Hypothalamus (tissue), 51 donors: ENCODE results near the gene FAM53B.

Source experiments
- DNase-seq, 51 donors: peaks; one replicate each; lab custom pipeline; 2025; lab: John Stamatoyannopoulos, UW

Gene FAM53B

GRCh38 chr10:124713679-124714255 lies 30.4 kb downstream of the FAM53B start:
- no peak for DNase-seq

GRCh38 chr10:124712704-124713407 lies 31.3 kb downstream of the FAM53B start:
- no peak for DNase-seq

GRCh38 chr10:124711145-124711544 lies 33.0 kb downstream of the FAM53B start:
- DNase-seq: no peak

- DNase-seq: no peak
Measured at GRCh38 chr10:124710266-124710881, 33.8 kb downstream of the FAM53B start.

GRCh38 chr10:124709861-124710260 lies 34.3 kb downstream of the FAM53B start:
- DNase-seq: peak in 1 of 51 donors; percentile 51

GRCh38 chr10:124708922-124709520 lies 35.2 kb downstream of the FAM53B start:
- DNase-seq: peak in 8 of 51 donors; percentile 36 to 73 (median 44)

- DNase-seq: peak in 1 of 51 donors; percentile 39
Measured at GRCh38 chr10:124708246-124708779, 35.9 kb downstream of the FAM53B start.

- no peak for DNase-seq
Measured at GRCh38 chr10:124707551-124707950, 36.6 kb downstream of the FAM53B start.

- DNase-seq: no peak
Measured at GRCh38 chr10:124707144-124707467, 37.1 kb downstream of the FAM53B start.

GRCh38 chr10:124706462-124707143 lies 37.6 kb downstream of the FAM53B start:
- DNase-seq: no peak

- peak in 11 of 51 donors; percentile 30 to 62 (median 46) for DNase-seq
Measured at GRCh38 chr10:124705817-124706461, 38.2 kb downstream of the FAM53B start.

GRCh38 chr10:124705381-124705740 lies 38.8 kb downstream of the FAM53B start:
- DNase-seq: no peak

GRCh38 chr10:124704428-124705380 lies 39.5 kb downstream of the FAM53B start:
- peak in 1 of 51 donors; percentile 26 for DNase-seq

GRCh38 chr10:124703778-124704427 lies 40.3 kb downstream of the FAM53B start:
- peak in 36 of 51 donors; percentile 38 to 84 (median 68) for DNase-seq

- no peak for DNase-seq
Measured at GRCh38 chr10:124703372-124703771, 40.8 kb downstream of the FAM53B start.

- DNase-seq: no peak
Measured at GRCh38 chr10:124701881-124702656, 42.1 kb downstream of the FAM53B start.

- DNase-seq: peak in 34 of 51 donors; percentile 38 to 83 (median 68)
Measured at GRCh38 chr10:124701435-124701834, 42.7 kb downstream of the FAM53B start.

- no peak for DNase-seq
Measured at GRCh38 chr10:124701038-124701365, 43.2 kb downstream of the FAM53B start.
